Measurements from ENCODE around the gene KPNA4.

DNA sequence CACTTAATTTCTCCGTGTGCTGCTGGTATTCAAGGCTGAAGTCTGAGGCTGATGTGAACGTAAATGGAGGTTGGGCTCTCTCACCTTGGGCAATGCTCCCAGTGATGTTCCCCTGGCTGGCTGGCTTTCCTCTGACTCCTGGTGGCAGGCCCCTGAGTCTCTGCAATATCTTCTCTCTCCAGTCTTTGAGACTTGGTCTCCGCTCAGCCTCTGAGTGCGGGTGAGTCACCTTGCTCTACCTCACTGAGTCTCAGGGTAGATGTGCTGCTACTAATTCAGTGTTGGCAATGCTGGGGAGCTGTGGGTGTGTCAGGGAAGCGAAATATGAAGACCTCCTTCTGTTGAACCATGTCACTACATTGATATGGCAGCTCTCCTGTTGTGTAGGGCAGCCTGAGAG, 84.4 kb downstream of the KPNA4 start:
- TF ChIP-seq, protein P1, sequence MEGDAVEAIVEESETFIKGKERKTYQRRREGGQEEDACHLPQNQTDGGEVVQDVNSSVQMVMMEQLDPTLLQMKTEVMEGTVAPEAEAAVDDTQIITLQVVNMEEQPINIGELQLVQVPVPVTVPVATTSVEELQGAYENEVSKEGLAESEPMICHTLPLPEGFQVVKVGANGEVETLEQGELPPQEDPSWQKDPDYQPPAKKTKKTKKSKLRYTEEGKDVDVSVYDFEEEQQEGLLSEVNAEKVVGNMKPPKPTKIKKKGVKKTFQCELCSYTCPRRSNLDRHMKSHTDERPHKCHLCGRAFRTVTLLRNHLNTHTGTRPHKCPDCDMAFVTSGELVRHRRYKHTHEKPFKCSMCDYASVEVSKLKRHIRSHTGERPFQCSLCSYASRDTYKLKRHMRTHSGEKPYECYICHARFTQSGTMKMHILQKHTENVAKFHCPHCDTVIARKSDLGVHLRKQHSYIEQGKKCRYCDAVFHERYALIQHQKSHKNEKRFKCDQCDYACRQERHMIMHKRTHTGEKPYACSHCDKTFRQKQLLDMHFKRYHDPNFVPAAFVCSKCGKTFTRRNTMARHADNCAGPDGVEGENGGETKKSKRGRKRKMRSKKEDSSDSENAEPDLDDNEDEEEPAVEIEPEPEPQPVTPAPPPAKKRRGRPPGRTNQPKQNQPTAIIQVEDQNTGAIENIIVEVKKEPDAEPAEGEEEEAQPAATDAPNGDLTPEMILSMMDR (IDR thresholded peaks at IDR 0.05; ENCODE audit: insufficient read depth, low read length) = no peak
- TF ChIP-seq, protein P2, sequence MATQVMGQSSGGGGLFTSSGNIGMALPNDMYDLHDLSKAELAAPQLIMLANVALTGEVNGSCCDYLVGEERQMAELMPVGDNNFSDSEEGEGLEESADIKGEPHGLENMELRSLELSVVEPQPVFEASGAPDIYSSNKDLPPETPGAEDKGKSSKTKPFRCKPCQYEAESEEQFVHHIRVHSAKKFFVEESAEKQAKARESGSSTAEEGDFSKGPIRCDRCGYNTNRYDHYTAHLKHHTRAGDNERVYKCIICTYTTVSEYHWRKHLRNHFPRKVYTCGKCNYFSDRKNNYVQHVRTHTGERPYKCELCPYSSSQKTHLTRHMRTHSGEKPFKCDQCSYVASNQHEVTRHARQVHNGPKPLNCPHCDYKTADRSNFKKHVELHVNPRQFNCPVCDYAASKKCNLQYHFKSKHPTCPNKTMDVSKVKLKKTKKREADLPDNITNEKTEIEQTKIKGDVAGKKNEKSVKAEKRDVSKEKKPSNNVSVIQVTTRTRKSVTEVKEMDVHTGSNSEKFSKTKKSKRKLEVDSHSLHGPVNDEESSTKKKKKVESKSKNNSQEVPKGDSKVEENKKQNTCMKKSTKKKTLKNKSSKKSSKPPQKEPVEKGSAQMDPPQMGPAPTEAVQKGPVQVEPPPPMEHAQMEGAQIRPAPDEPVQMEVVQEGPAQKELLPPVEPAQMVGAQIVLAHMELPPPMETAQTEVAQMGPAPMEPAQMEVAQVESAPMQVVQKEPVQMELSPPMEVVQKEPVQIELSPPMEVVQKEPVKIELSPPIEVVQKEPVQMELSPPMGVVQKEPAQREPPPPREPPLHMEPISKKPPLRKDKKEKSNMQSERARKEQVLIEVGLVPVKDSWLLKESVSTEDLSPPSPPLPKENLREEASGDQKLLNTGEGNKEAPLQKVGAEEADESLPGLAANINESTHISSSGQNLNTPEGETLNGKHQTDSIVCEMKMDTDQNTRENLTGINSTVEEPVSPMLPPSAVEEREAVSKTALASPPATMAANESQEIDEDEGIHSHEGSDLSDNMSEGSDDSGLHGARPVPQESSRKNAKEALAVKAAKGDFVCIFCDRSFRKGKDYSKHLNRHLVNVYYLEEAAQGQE (IDR thresholded peaks at IDR 0.05; ENCODE audit: insufficient replicate concordance, low read depth) = no peak

Measured in HL-60 (cell line).